ENCODE results near the gene MRPL44.
"Not testable (repeated sequence)": the region's sequence is repeated elsewhere in the genome, so short reads cannot be mapped to it uniquely, and the experiment has no call there.

Gene MRPL44

DNA sequence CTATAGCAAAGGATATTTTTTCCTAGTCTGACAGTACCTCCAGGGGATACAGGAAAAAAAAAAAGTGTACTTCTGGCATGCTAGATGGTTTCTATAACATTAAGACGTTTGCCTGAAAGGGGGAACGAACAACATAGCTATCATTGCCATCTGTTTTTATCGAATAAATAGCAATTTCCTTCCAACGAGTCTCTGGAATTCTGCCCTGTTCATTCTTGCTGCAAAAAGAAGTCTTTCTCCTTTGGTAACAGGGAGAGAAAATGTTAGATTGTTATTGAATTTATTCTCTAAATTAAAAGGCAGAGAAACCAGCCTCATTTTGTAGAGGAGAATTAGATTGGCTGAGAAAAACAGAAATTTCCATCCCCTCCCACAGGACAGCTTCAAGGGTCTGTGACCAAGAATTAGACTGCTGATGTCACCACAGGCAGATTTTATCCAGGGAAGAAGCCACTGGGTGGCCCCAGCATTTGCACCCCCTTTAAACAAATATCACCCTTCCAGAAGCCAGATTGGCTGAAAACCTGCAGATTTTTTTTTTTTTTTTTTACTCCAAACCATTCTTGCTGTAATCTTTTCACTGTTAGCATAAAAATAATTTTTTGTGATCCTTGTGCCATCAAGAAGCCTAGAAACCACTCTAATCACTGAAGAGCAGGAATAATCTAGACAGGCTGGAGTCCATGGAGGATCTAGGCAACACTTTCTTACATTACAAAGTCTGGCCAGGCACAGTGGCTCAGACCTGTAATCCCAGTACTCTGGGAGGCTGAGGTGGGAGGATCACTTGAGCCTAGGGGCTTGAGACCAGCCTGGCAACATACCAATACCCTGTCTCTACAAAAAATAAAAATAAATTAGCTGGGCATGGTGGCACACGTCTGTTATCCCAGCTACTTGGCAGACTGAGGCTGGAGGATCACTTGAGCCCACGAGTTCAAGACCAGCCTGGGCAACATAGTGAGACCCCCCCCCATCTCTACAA lies 24.2 kb upstream of the MRPL44 start:
- Mint-ChIP-seq H3K36me3 (ENCODE audit: low read depth) (peaks cover 15% of the 10 kb centered on the region), H3K9me3 (peaks cover 7% of the 10 kb centered on the region), H3K27ac (peak overlapping the region; percentile 78), H3K4me3 (no peak overlapping the region), H3K4me1 (peaks cover 19% of the 10 kb centered on the region), H3K27me3 (ENCODE audit: low read depth, poor library complexity) (no peaks in the 10 kb centered on the region)
- DNase-seq = no peak
- no peak for TF ChIP-seq CTCF (IDR thresholded peaks at IDR 0.05)

GRCh38 chr2:223934870-223935269 lies 22.4 kb upstream of the MRPL44 start:
- Mint-ChIP-seq H3K36me3 (ENCODE audit: low read depth) (peaks cover 14% of the 10 kb centered on the region), H3K4me3 (no peak overlapping the region), H3K27ac (no peak overlapping the region), H3K27me3 (ENCODE audit: low read depth, poor library complexity) (no peaks in the 10 kb centered on the region), H3K9me3 (no peaks in the 10 kb centered on the region), H3K4me1 (peaks cover 19% of the 10 kb centered on the region)
- TF ChIP-seq CTCF (IDR thresholded peaks at IDR 0.05) = no peak
- DNase-seq = no peak

- H3K36me3 Mint-ChIP-seq (ENCODE audit: low read depth) = peaks cover 9% of the 10 kb centered on the region
- peak overlapping the region; percentile 2 for H3K27ac Mint-ChIP-seq
- DNase-seq = no peak
- H3K9me3 Mint-ChIP-seq = no peaks in the 10 kb centered on the region
- H3K4me1 Mint-ChIP-seq = peaks cover 19% of the 10 kb centered on the region
- H3K27me3 Mint-ChIP-seq (ENCODE audit: low read depth, poor library complexity) = no peaks in the 10 kb centered on the region
- no peak for TF ChIP-seq CTCF (IDR thresholded peaks at IDR 0.05)
- H3K4me3 Mint-ChIP-seq = no peak overlapping the region
These were observed 21.7 kb upstream of the MRPL44 start for GRCh38 chr2:223935459-223936125.

GRCh38 chr2:223936862-223937326 lies 20.4 kb upstream of the MRPL44 start:
- H3K4me3 Mint-ChIP-seq = no peak overlapping the region
- H3K27me3 Mint-ChIP-seq (ENCODE audit: low read depth, poor library complexity) = no peaks in the 10 kb centered on the region
- no peak for DNase-seq
- peaks cover 4% of the 10 kb centered on the region for H3K9me3 Mint-ChIP-seq
- peaks cover 28% of the 10 kb centered on the region for H3K4me1 Mint-ChIP-seq
- H3K27ac Mint-ChIP-seq = no peak overlapping the region
- peaks cover 18% of the 10 kb centered on the region for H3K36me3 Mint-ChIP-seq (ENCODE audit: low read depth)
- no peak for TF ChIP-seq CTCF (IDR thresholded peaks at IDR 0.05)

DNA sequence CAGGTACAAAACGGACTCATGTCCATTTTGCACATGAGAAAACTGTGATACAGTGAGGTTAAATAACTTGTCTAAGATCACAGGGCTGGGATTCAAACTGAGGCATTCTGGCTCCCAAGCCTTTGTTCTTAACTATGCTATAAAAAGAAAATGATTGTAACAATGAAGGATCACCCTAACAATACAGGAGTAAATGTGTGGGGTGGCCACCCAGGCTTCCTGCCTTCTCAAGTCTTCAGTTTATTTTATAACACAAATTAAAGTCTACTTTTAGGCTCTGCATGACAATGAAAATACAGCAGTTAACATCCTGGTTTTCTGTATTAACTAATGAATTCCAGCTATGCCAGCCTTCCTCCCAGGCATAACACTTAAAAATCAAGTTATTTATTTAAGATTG lies 19.7 kb upstream of the MRPL44 start:
- no peak overlapping the region for H3K4me3 Mint-ChIP-seq
- peaks cover 18% of the 10 kb centered on the region for H3K36me3 Mint-ChIP-seq (ENCODE audit: low read depth)
- no peak overlapping the region for H3K27ac Mint-ChIP-seq

GRCh38 chr2:223939438-223939837 lies 17.8 kb upstream of the MRPL44 start:
- H3K36me3 Mint-ChIP-seq (ENCODE audit: low read depth) = peaks cover 23% of the 10 kb centered on the region
- H3K27ac Mint-ChIP-seq; H3K9me3 Mint-ChIP-seq; H3K27me3 Mint-ChIP-seq (ENCODE audit: low read depth, poor library complexity); DNase-seq; H3K4me3 Mint-ChIP-seq: not testable (repeated sequence)
- peaks cover 39% of the 10 kb centered on the region for H3K4me1 Mint-ChIP-seq

More for the DNA sequence above, 19.7 kb upstream of the MRPL44 start:
- no peak for DNase-seq
- H3K27me3 Mint-ChIP-seq (ENCODE audit: low read depth, poor library complexity) = no peaks in the 10 kb centered on the region
- peaks cover 30% of the 10 kb centered on the region for H3K4me1 Mint-ChIP-seq
- TF ChIP-seq CTCF (IDR thresholded peaks at IDR 0.05) = no peak
- peaks cover 4% of the 10 kb centered on the region for H3K9me3 Mint-ChIP-seq

Data from nephron progenitor cell (in vitro differentiated cells).